ENCODE data around the gene CTCFL.

DNA sequence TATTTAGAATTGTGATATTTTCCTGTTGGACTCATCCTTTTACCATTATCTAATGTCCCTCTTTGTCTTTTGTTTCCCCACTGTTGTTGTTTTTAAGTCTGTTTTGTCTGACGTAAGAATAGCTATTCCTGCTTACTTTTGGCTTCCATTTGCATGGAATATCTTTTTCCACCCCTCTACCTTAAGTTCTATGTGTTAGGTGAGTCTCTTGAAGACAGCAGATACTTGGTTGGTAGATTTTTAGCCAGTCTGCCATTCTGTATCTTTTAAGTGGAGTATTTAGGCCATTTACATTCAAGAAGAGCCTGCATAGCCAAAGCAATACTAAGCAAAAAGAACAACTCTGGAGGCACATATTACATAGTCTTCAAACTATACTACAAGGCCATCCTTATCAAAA, 39.2 kb downstream of the CTCFL start:
- TF ChIP-seq, protein P1, sequence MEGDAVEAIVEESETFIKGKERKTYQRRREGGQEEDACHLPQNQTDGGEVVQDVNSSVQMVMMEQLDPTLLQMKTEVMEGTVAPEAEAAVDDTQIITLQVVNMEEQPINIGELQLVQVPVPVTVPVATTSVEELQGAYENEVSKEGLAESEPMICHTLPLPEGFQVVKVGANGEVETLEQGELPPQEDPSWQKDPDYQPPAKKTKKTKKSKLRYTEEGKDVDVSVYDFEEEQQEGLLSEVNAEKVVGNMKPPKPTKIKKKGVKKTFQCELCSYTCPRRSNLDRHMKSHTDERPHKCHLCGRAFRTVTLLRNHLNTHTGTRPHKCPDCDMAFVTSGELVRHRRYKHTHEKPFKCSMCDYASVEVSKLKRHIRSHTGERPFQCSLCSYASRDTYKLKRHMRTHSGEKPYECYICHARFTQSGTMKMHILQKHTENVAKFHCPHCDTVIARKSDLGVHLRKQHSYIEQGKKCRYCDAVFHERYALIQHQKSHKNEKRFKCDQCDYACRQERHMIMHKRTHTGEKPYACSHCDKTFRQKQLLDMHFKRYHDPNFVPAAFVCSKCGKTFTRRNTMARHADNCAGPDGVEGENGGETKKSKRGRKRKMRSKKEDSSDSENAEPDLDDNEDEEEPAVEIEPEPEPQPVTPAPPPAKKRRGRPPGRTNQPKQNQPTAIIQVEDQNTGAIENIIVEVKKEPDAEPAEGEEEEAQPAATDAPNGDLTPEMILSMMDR (IDR thresholded peaks at IDR 0.05), result no peak
- no peak for TF ChIP-seq POLR2A (IDR thresholded peaks at IDR 0.05)
